Measurements from ENCODE around the gene CTAG1B.

CTAG1B gene

DNA sequence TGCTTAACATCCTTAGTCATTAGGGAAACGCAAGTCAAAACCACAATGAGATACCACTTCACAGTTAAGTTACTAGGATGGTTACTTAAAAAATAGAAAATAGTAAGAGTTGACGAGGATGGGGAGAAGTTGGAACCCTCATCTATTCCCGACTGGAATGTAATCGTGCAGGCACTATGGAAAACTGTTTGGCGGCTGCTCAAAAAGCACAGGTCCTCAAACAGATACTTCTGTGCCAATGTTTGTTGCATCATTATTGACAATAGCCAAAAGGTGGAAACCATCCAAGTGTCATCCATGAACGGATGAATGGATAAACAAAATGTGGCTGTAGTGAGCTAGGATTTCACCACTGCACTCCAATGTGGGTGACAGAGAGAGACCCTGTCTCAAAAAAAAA lies 11.7 kb downstream of the CTAG1B start:
- TF ChIP-seq, protein P1, sequence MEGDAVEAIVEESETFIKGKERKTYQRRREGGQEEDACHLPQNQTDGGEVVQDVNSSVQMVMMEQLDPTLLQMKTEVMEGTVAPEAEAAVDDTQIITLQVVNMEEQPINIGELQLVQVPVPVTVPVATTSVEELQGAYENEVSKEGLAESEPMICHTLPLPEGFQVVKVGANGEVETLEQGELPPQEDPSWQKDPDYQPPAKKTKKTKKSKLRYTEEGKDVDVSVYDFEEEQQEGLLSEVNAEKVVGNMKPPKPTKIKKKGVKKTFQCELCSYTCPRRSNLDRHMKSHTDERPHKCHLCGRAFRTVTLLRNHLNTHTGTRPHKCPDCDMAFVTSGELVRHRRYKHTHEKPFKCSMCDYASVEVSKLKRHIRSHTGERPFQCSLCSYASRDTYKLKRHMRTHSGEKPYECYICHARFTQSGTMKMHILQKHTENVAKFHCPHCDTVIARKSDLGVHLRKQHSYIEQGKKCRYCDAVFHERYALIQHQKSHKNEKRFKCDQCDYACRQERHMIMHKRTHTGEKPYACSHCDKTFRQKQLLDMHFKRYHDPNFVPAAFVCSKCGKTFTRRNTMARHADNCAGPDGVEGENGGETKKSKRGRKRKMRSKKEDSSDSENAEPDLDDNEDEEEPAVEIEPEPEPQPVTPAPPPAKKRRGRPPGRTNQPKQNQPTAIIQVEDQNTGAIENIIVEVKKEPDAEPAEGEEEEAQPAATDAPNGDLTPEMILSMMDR (IDR thresholded peaks at IDR 0.05; ENCODE audit: borderline replicate concordance, insufficient read depth, low read depth, low read length) = no peak
- no peak overlapping the region for H3K4me3 ChIP-seq (ENCODE audit: low read depth, low read length)

DNA sequence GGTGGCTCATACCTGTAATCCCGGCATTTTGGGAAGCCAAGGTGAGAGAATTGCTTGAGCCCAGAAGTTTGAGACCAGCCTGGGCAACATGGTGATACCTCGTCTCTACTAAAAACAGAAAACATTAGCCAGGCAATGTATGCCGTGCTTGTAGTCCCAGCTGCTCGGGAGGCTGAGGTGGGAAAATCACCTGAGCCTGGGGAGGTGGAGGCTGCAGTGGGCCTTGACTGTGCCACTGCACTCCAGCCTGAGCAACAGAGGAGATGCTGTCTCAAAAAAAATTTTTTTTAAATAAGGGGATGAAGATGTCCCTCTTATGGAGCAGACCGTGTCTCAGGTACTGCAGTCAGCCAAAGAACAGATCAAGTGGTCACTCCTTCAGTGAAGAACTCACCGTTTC lies 13.5 kb downstream of the CTAG1B start:
- TF ChIP-seq, protein P1 (IDR thresholded peaks at IDR 0.05; ENCODE audit: borderline replicate concordance, insufficient read depth, low read depth, low read length) = no peak
- no peak overlapping the region for H3K4me3 ChIP-seq (ENCODE audit: low read depth, low read length)

DNA sequence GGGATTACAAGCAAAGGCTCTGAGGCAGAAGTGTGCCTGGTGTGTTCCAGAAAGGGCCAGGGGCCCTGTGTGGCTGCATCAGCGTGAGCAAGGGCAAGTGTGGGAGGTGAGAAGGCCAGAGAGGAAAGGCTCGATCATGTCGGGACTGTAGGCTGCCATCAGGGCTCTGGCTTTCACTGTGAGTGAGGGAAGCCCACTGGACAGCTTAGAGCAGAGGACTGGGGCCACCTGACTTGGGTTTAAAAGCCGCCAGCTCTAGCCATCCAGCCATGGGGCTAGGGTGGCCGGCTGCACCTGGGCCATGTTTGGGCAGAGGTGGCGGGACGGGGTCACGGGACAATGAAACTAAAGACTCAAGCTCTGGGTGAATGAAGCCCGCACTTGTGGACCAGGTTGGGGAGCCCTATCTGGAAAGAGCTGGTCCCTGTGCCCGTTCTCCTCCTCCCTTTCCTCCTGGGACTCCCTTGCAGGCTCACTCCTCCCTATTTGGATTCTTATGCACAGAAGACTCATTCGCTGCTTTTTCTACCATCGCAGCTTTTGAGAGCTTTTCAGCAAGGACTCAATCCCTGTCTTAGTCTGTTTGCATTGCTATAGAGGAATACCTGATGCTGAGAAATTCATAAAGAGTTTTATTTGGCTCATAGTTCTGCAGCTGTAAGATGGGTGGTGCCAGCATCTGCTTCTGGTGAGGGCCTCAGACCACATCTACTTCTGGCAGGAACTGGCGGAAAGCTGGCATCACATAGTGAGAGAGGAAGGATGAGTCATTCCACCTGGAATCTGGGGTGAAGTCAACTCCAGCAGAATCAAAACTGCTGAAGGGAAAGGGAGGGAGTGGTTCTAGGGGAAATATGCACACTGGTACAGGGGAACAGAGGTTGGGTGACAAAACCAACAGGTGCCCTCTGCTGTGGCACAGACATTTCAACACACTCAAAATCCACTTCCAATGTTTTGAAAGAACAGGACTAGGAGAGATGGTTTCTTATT lies 15.3 kb downstream of the CTAG1B start:
- no peak overlapping the region for H3K4me3 ChIP-seq (ENCODE audit: low read depth, low read length)
- TF ChIP-seq, protein P1 (IDR thresholded peaks at IDR 0.05; ENCODE audit: borderline replicate concordance, insufficient read depth, low read depth, low read length) = no peak

DNA sequence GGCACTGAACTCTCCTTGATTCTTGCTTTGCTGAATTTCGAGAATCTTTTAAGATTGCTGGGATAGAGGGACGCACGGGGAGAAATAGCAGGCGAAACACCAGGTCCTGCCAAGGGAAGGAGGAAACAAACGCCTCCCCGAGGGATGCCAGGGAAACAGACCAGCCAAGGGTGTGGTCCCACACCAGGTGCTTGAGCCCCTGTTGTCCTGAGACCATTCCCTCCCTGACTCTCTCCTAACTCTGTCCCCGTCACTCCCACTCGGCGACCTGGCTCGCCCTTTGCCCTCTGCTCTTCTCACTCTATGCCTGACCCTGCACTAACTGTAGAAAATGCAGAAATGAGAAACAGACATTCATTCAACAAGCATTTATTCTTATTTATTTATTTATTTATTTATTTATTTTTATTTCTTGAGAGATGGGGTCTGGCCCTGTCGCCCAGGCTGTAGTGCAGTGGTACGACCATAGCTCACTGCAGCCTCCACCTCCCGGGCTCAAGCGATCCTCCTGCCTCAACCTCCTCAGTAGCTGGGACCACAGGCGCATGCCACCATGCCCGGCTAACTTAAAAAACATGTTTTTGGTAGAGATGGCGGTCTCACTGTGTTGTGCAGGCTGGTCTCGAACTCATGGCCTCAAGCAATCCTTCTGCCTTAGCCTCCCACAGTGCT lies 16.2 kb downstream of the CTAG1B start:
- H3K4me3 ChIP-seq (ENCODE audit: low read depth, low read length) = no peak overlapping the region
- TF ChIP-seq, protein P1 (IDR thresholded peaks at IDR 0.05; ENCODE audit: borderline replicate concordance, insufficient read depth, low read depth, low read length) = no peak

DNA sequence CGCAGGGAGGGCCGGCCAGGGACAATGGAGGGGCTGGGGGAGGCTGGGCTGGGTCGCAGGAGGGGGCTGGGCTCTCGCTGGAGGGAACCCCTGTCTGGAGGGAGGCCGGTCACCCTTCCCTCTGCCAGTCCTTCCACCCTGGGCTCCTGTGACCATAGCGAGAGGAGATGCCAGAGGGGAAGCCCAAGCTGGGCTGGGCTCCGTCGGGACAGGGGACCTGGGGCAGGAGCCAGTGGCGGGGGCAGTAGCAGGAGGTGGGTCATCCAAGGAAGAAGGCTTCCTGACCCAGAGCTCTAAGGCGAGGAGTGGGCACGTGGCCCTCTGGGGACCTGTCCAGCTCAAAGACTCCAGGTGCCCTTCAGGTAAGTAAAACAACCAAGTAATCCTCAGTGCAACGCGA lies 16.9 kb downstream of the CTAG1B start:
- H3K4me3 ChIP-seq (ENCODE audit: low read depth, low read length) = no peak overlapping the region
- TF ChIP-seq, protein P1 (IDR thresholded peaks at IDR 0.05; ENCODE audit: borderline replicate concordance, insufficient read depth, low read depth, low read length) = no peak

DNA sequence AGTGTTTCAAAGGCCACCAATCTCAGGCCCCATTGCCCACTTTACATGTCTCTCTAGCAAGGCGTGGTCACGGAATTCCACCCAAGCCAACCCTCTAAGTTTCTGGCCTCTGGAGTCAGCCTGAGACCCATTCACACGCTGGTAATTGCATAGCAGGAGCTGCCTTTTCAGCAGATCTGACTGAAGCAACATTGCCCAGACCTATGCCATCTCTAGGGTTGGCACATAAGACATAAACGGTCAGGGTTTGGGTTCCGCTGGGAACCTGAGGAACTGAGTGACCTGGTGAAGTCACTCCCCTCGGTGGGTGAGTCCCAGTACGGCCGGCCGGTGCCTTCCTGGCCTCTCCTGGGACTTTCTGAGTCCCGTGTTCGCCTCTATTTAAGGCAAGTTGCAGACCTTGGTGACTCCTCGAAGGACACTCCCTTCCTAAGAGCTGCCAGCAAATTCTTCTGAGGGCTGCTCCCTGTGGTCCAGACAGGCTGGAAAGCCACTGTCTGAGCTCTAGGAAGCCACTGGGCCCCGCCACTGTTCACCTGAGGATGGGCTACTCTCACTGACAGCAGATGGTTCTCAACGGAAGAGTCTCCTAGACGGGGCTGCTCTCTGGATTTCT lies 18.2 kb downstream of the CTAG1B start:
- TF ChIP-seq, protein P1 (IDR thresholded peaks at IDR 0.05; ENCODE audit: borderline replicate concordance, insufficient read depth, low read depth, low read length) = no peak
- no peak overlapping the region for H3K4me3 ChIP-seq (ENCODE audit: low read depth, low read length)
